Heart left ventricle (tissue), 16 donors: ENCODE measurements around the gene FERMT3. TPM values are rescaled to one million over a fixed set of nuclear protein-coding genes. Genes with fewer than 3 reads are reported as not detected.

Experiments
- ATAC-seq, 4 donors: fragments of 200-7000 bp; cut with Tn5 transposase; one replicate each; pipeline ENCODE4 v1.9.1; 2020 to 2022; ENCODE audit warnings: moderate library complexity in 4 of 4, mild to moderate bottlenecking in 3 of 4, moderate number of reproducible peaks in 1 of 4
- DNase-seq, 5 donors: peaks; one replicate each; pipeline ENCODE4 v3.0.0-alpha.2; 2020
- H3K27ac ChIP-seq, 12 donors: fragments of 200-600 bp; sonication (generic) in 4 of 12; one replicate each; pipeline versions ENCODE4 v1.5.0 to v1.8.0; 2016 to 2022; ENCODE audit warnings: mild to moderate bottlenecking in 2 of 12
- H3K27me3 ChIP-seq, 9 donors: fragments of 200-600 bp; sonication (generic) in 2 of 9; one replicate each; pipeline versions ENCODE4 v1.5.1 to v1.8.0; 2016 to 2022; ENCODE audit warnings: mild to moderate bottlenecking in 3 of 9
- H3K36me3 ChIP-seq, 9 donors: fragments of 200-600 bp; sonication (generic) in 2 of 9; one replicate each; pipeline versions ENCODE4 v1.5.0 to v1.8.0; 2018 to 2022; ENCODE audit warnings: mild to moderate bottlenecking in 2 of 9
- H3K4me1 ChIP-seq, 12 donors: fragments of 200-600 bp; sonication (generic) in 4 of 12; one replicate each; pipeline versions ENCODE4 v1.5.0 to v1.8.0; 2016 to 2022; ENCODE audit warnings: mild to moderate bottlenecking in 3 of 12
- H3K4me3 ChIP-seq, 12 donors: fragments of 200-600 bp; sonication (generic) in 4 of 12; one replicate each; pipeline versions ENCODE4 v1.5.0 to v1.8.0; 2017 to 2022; ENCODE audit warnings: mild to moderate bottlenecking in 9 of 12, moderate library complexity in 4 of 12
- H3K9me3 ChIP-seq, 12 donors: fragments of 200-600 bp; sonication (generic) in 4 of 12; one replicate each; pipeline versions ENCODE4 v1.5.0 to v1.8.0; 2016 to 2022; ENCODE audit warnings: mild to moderate bottlenecking in 1 of 12
- CTCF ChIP-seq, 12 donors: fragments of 200-600 bp; sonication (generic) in 4 of 12; IDR thresholded peaks; one replicate each; pipeline versions ENCODE4 v1.5.0 to v1.8.0; 2018 to 2022; ENCODE audit warnings: antibody characterized with exemption in 12 of 12, mild to moderate bottlenecking in 5 of 12
- POLR2A ChIP-seq, 2 donors: fragments of 450-650 bp; IDR thresholded peaks; one replicate each; pipeline ENCODE4 v1.6.1; 2017; ENCODE audit warnings: antibody characterized with exemption in 2 of 2, mild to moderate bottlenecking in 2 of 2, moderate library complexity in 2 of 2
- WGBS, 4 donors: extraction: QIAGEN DNeasy Blood & Tissue Kit in 2 of 4; methylation state at CpG; one replicate each; pipeline versions ENCODE4 v1.1.5 to v1.1.7; 2013 to 2018; 5-methylcytosine and 5-hydroxymethylcytosine counted together
- intact Hi-C, 10 donors: fragments of 100-400 bp; cut with DNase I; formaldehyde crosslinking; loops; one replicate each; pipeline versions ENCODE4 v1.11.1 to v1.14.2; 2022
- polyA plus RNA-seq, 2 donors: library from polyadenylated mRNA; stranded (reverse); fragments of 200-250 nt; gene quantifications; one replicate each; pipeline ENCODE4 v1.2.3, GENCODE V29; 2013
- total RNA-seq, 9 donors: library from RNA; depleted of rRNA in 2 of 9; stranded (reverse); fragments of >200 nt in 2 of 9; fragmentation: NEBNext Ultra II Directional in 3 of 9; extraction: Animal tissue kit (Norgen Biotek cat#: 25700) in 3 of 9; gene quantifications; one replicate each; pipeline versions ENCODE4 v1.1.0 to v1.2.4, GENCODE V29; 2016 to 2023
- donor health status: ischemic (EF 13 %, LVEDD 7.1; RV severe dilation, severe dysfunction).
- donor health status: healthy with polysubstance abuse.
- donor health status: DM: no; HTN: yes; CAD: no.
- donor health status: DM: no; HTN: no; CAD: no.
- donor health status: ischemic (EF 25% LVEDD 6.9; RV normal size, moderate dysfunction).
- donor health status: ischemic (EF 25% LVEDD 5.7; RV mildly dilated, moderate dysfunction).
- donor health status: healthy.
- donor health status: DM: yes; HTN: yes; CAD: no.
- donor health status: ischemic (EF 35%, LVEDD 5.7; RV mildly dilated, moderate dysfunction).
- donor health status: nonischemic (EF 11% LVEDD 7.7; RV severe dilation, severe dysfunction).
- donor health status: DM: yes; HTN: yes; CAD: no.
- donor health status: PGD.
- donor health status: ischemic (EF 29% LVEDD 5.4; RV normal size, mild dysfunction).
- donor health status: nonischemic (EF 23%, LVEDD 6.1; RV moderate dilation, normal function).

The FERMT3 gene
- total and polyA plus RNA-seq, 11 donors, result 2.8 to 71.5 (median 5.7) TPM

- H3K4me1 ChIP-seq, result peaks cover 0 to 49% (median 36%) of the 10 kb centered on the region in 12 donors
- peak; percentile 87 to 95 (median 92) for ATAC-seq
Measured at GRCh38 chr11:64185693-64186491, 20.6 kb upstream of the FERMT3 start, which contains the start of gene STIP1. STIP1 (plus strand) TSS chr11:64186171; CDS start chr11:64186262, 91 bp downstream.

GRCh38 chr11:64186492-64187165 is 19.9 kb upstream of the FERMT3 start:
- TF ChIP-seq POLR2A (IDR thresholded peaks at IDR 0.05) (no peak), CTCF (IDR thresholded peaks at IDR 0.05) (no peak)
- intact Hi-C loops, result loop anchor here in 3 of 10 donors (1.0 to 5.0 kb wide), 4 partner anchors 40 to 116 kb away; partner anchors contain the start of genes NUDT22 (in 3 of the 3), TRPT1 (in 3 of the 3) and CATSPERZ (in 1 of the 3)
- Histone ChIP-seq H3K36me3 (peaks cover 0 to 36% (median 7%) of the 10 kb centered on the region in 9 donors), H3K4me3 (peak overlapping the region in 1 of 12 donors; percentile 76), H3K27me3 (no peaks in the 10 kb centered on the region), H3K4me1 (peaks cover 0 to 42% (median 30%) of the 10 kb centered on the region in 12 donors), H3K27ac (peak overlapping the region in 5 of 12 donors; percentile 54 to 96 (median 78)), H3K9me3 (no peaks in the 10 kb centered on the region)
- 1 to 3% (median 2%) methylated on average over 16 to 48 of the region's 48 CpGs for WGBS, 4 donors
- ATAC-seq (no peak), DNase-seq (peak in 1 of 5 donors; percentile 67)

More at GRCh38 chr11:64185693-64186491, 20.6 kb upstream of the FERMT3 start, which contains the start of gene STIP1:
- H3K9me3 ChIP-seq, result no peaks in the 10 kb centered on the region
- DNase-seq, result peak; percentile 98 to 100 (median 99)
- no peaks in the 10 kb centered on the region for H3K27me3 ChIP-seq
- WGBS, 4 donors, result 0 to 1% (median 1%) methylated on average over 31 to 74 of the region's 74 CpGs
- intact Hi-C loops, result loop anchor here in 3 of 10 donors (1.0 to 5.0 kb wide), 4 partner anchors 40 to 116 kb away; partner anchors contain the start of genes NUDT22 (in 3 of the 3), TRPT1 (in 3 of the 3) and CATSPERZ (in 1 of the 3)
- H3K4me3 ChIP-seq, result peak within 1 kb of the TSS in 11 of 12 donors; percentile 41 to 83 (median 76)
- no peak for TF ChIP-seq POLR2A (IDR thresholded peaks at IDR 0.05)
- peak in 8 of 12 donors; percentile 20 to 70 (median 40) for TF ChIP-seq CTCF (IDR thresholded peaks at IDR 0.05)
- peak within 1 kb of the TSS; percentile 91 to 99 (median 97) for H3K27ac ChIP-seq
- H3K36me3 ChIP-seq, result peaks cover 0 to 29% (median 6%) of the 10 kb centered on the region in 9 donors

DNA sequence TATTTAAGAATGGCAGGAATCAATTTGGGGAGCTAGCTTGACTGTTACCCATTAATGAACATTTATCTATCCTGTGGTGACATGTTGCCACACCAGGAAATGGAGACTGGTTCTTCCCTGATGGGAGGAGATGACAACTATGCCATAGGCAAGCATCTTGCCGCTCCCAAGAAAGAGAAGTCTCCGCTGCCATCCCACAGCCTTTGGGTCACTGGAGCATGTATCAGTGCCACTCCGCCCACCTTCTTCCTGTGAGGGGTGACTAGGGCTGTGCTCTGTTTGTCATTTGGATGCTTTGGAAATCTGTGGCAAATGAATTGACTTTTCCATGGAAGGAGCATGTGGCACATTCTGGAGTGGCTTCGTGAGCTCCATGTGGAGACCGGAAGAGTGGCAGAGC is 14.1 kb upstream of the FERMT3 start:
- Histone ChIP-seq H3K9me3 (no peaks in the 10 kb centered on the region), H3K27ac (no peak overlapping the region), H3K4me3 (no peak overlapping the region), H3K36me3 (peaks cover 2 to 89% (median 60%) of the 10 kb centered on the region in 9 donors), H3K27me3 (no peaks in the 10 kb centered on the region), H3K4me1 (peaks cover 0 to 12% (median 3%) of the 10 kb centered on the region in 12 donors)
- WGBS, 4 donors, result 83 to 94% (median 91%) methylated on average over 5 of the region's 5 CpGs
- intact Hi-C loops, result no loop called here
- DNase-seq, result no peak
- no peak for TF ChIP-seq CTCF (IDR thresholded peaks at IDR 0.05)
- no peak for TF ChIP-seq POLR2A (IDR thresholded peaks at IDR 0.05)
- ATAC-seq, result no peak
